H9 (cell line): ENCODE data around the gene HARS1. TPM values are rescaled to one million over a fixed set of nuclear protein-coding genes. Genes with fewer than 3 reads are reported as not detected.

Experiments
- DNase-seq: peaks from one replicate; pipeline ENCODE4 v3.0.0-alpha.2; 2017
- H2AFZ ChIP-seq: one replicate; pipeline ENCODE4 v1.6.1; 2013; ENCODE audit warnings: mild to moderate bottlenecking, low read length, control low read depth, moderate library complexity
- H2AK5ac ChIP-seq: 2 replicates; pipeline ENCODE4 v1.6.1; 2013; ENCODE audit warnings: low read length, control low read depth, mixed read lengths; ENCODE audit not compliant: insufficient read length
- H2BK120ac ChIP-seq: one replicate; pipeline ENCODE4 v1.6.1; 2013; ENCODE audit warnings: low read depth, mild to moderate bottlenecking, low read length, control low read depth, inconsistent platforms; ENCODE audit not compliant: poor library complexity, severe bottlenecking
- H2BK12ac ChIP-seq: 2 replicates; pipeline ENCODE4 v1.6.1; 2013; ENCODE audit warnings: low read length, control low read depth, mixed read lengths, low read depth; ENCODE audit not compliant: insufficient read length
- H2BK15ac ChIP-seq: 2 replicates; pipeline ENCODE4 v1.6.1; 2013; ENCODE audit warnings: low read depth, low read length, control low read depth
- H2BK20ac ChIP-seq: one replicate; pipeline ENCODE4 v1.6.1; 2013; ENCODE audit warnings: low read depth, mild to moderate bottlenecking, low read length, control low read depth, inconsistent platforms; ENCODE audit not compliant: poor library complexity, severe bottlenecking
- H2BK5ac ChIP-seq: 2 replicates; pipeline ENCODE4 v1.6.1; 2013; ENCODE audit warnings: low read length, control low read depth, mixed read lengths; ENCODE audit not compliant: insufficient read length
- H3K14ac ChIP-seq: 2 replicates; pipeline ENCODE4 v1.6.1; 2013; ENCODE audit warnings: low read length, control low read depth; ENCODE audit not compliant: insufficient read depth
- H3K18ac ChIP-seq: 2 replicates; pipeline ENCODE4 v1.6.1; 2013; ENCODE audit warnings: low read depth, mild to moderate bottlenecking, mixed read lengths, low read length, control low read depth; ENCODE audit not compliant: insufficient read length
- H3K23ac ChIP-seq: 2 replicates; pipeline ENCODE4 v1.6.1; 2013; ENCODE audit warnings: low read length, control low read depth, mixed read lengths, low read depth; ENCODE audit not compliant: insufficient read length
- H3K23me2 ChIP-seq: 2 replicates; pipeline ENCODE4 v1.6.1; 2013; ENCODE audit warnings: low read depth, mild to moderate bottlenecking, mixed read lengths, low read length, control low read depth; ENCODE audit not compliant: insufficient read length, poor library complexity, severe bottlenecking
- H3K27ac ChIP-seq: 2 replicates; pipeline ENCODE4 v1.5.1; 2013; ENCODE audit warnings: low read length, control low read depth, mixed read lengths, low read depth; ENCODE audit not compliant: insufficient read length
- H3K27me3 ChIP-seq: 2 replicates; pipeline ENCODE4 v1.6.1; 2013; ENCODE audit warnings: low read length, control low read depth, inconsistent platforms; ENCODE audit not compliant: insufficient read depth
- H3K4ac ChIP-seq: 2 replicates; pipeline ENCODE4 v1.6.1; 2013; ENCODE audit warnings: low read depth, mild to moderate bottlenecking, control low read depth, inconsistent platforms, low read length, moderate library complexity
- H3K4me1 ChIP-seq: 2 replicates; pipeline ENCODE4 v1.6.1; 2013; ENCODE audit warnings: low read length, control low read depth, inconsistent platforms; ENCODE audit not compliant: insufficient read depth
- H3K4me2 ChIP-seq: 2 replicates; pipeline ENCODE4 v1.6.1; 2013; ENCODE audit warnings: low read length, control low read depth, mixed read lengths; ENCODE audit not compliant: insufficient read length, insufficient read depth
- H3K56ac ChIP-seq: 2 replicates; pipeline ENCODE4 v1.6.1; 2013; ENCODE audit warnings: low read depth, mild to moderate bottlenecking, mixed read lengths, low read length, control low read depth; ENCODE audit not compliant: insufficient read length
- H3K79me1 ChIP-seq: 2 replicates; pipeline ENCODE4 v1.6.1; 2013; ENCODE audit warnings: low read depth, mild to moderate bottlenecking, moderate library complexity, low read length, control low read depth, inconsistent platforms; ENCODE audit not compliant: insufficient read depth, poor library complexity, severe bottlenecking
- H3K79me2 ChIP-seq: 2 replicates; pipeline ENCODE4 v1.6.1; 2013; ENCODE audit warnings: low read length, control low read depth, inconsistent platforms; ENCODE audit not compliant: insufficient read depth
- H3K9ac ChIP-seq: 2 replicates; pipeline ENCODE4 v1.6.1; 2013; ENCODE audit warnings: low read length, control low read depth, mixed read lengths; ENCODE audit not compliant: insufficient read length; ENCODE audit errors: extremely low read depth
- H3K9me3 ChIP-seq: one replicate; pipeline ENCODE4 v1.6.1; 2013; ENCODE audit warnings: low read depth, low read length, inconsistent platforms; ENCODE audit not compliant: control insufficient read depth
- H3T11ph ChIP-seq: one replicate; pipeline ENCODE4 v1.6.1; 2013; ENCODE audit warnings: mild to moderate bottlenecking, low read length, control low read depth, inconsistent platforms
- H4K20me1 ChIP-seq: one replicate; pipeline ENCODE4 v1.6.1; 2013; ENCODE audit not compliant: control insufficient read depth, insufficient read length, insufficient read depth
- H4K5ac ChIP-seq: 2 replicates; pipeline ENCODE4 v1.6.1; 2013; ENCODE audit warnings: low read depth, mild to moderate bottlenecking, mixed read lengths, low read length, control low read depth; ENCODE audit not compliant: insufficient read length
- H4K8ac ChIP-seq: replicated peaks from 2 replicates; pipeline ENCODE4 v1.6.1; 2013; ENCODE audit warnings: low read length, control low read depth, mixed read lengths, low read depth; ENCODE audit not compliant: insufficient read length
- H4K91ac ChIP-seq: 2 replicates; pipeline ENCODE4 v1.6.1; 2013; ENCODE audit warnings: low read depth, mild to moderate bottlenecking, moderate library complexity, mixed read lengths, low read length, control low read depth; ENCODE audit not compliant: insufficient read length
- H3K27ac Mint-ChIP-seq, 3 experiments: 2 replicates in 2 of 3; 3 replicates in 1 of 3; pipeline ENCODE4 v1.8.0; 2020 to 2021; ENCODE audit warnings: mixed read lengths in 3 of 3, mild to moderate bottlenecking in 1 of 3, moderate library complexity in 1 of 3
- H3K27me3 Mint-ChIP-seq: 2 replicates; pipeline ENCODE4 v1.8.0; 2021; ENCODE audit warnings: low read depth, mild to moderate bottlenecking, moderate library complexity, mixed read lengths
- H3K36me3 Mint-ChIP-seq, 3 experiments: 2 replicates in 2 of 3; 3 replicates in 1 of 3; pipeline ENCODE4 v1.8.0; 2020 to 2021; ENCODE audit warnings: low read depth in 3 of 3, mixed read lengths in 3 of 3; ENCODE audit not compliant: insufficient read depth in 1 of 3
- H3K4me1 Mint-ChIP-seq, 2 experiments: 2 replicates each; pipeline ENCODE4 v1.8.0; 2020; ENCODE audit warnings: mixed read lengths in 2 of 2
- H3K4me3 Mint-ChIP-seq, 2 experiments: 2 replicates in 1 of 2; 3 replicates in 1 of 2; pipeline ENCODE4 v1.8.0; 2020 to 2021; ENCODE audit warnings: mild to moderate bottlenecking in 2 of 2, mixed read lengths in 2 of 2, moderate library complexity in 1 of 2
- H3K9me3 Mint-ChIP-seq, 2 experiments: 2 replicates in 1 of 2; 3 replicates in 1 of 2; pipeline ENCODE4 v1.8.0; 2020; ENCODE audit warnings: mild to moderate bottlenecking in 2 of 2, mixed read lengths in 2 of 2, moderate library complexity in 1 of 2
- WGBS: extraction: QIAGEN DNeasy Blood & Tissue Kit; methylation state at CpG from one replicate; pipeline ENCODE4 v1.1.7; 2013; ENCODE audit warnings: missing lambda C conversion rate, low lambda C conversion rate, mixed read lengths; ENCODE audit not compliant: insufficient read length; ENCODE audit errors: extremely low coverage; 5-methylcytosine and 5-hydroxymethylcytosine counted together
- total RNA-seq: library from RNA; stranded (reverse); gene quantifications from 2 replicates; pipeline ENCODE4 v1.2.1, GENCODE V29; 2021
- TF ChIP-seq, protein P1 (sequence below): fragments of 200-600 bp; sonication (generic); conservative IDR thresholded peaks from 3 replicates; pipeline ENCODE4 v1.8.0; 2021; ENCODE audit warnings: antibody characterized with exemption, mild to moderate bottlenecking

HARS1 gene
- total RNA-seq, 1 experiment from 2014 or later = 70.2 TPM

DNA sequence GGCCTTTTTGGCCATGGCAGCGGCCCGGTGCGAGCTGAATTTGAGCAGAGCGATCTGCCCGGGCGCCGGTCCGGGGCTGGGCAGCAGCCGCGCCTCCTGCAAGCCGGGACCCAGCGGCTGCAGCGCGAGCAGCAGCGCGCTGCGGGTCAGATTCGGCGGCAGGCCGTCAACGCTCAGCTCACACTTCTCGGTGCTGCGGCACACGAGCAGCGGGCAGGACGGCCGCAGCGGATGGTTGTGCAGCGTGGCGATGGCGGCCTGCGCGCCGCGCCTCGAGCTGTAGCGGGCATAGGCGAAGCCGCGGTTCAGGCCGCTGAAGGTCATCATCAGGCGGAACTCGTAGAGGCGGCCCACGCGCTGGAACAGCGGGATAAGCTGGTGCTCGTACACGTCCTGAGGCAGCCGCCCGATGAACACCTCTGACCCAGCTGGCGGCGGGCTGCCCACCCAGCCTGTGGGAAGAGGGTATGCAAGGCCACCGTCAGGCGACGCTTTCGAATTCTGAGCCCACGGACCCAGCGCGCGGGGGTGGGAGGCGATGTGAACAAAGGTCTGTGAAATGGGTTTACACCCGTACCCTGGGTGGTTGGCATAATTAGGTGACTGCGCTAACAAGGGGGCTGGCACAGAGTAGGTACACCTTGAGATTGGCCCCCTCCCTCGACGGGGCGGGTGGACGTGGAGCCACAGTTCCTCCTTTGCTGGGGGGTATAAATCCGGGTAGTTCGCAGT lies 18.5 kb downstream of the HARS1 start:
- Histone ChIP-seq H2AFZ (no peak overlapping the region), H2BK12ac (no peak overlapping the region), H3K56ac (no peak overlapping the region), H3K23ac (no peak overlapping the region), H3K23me2 (no peaks in the 10 kb centered on the region), H3K79me1 (no peaks in the 10 kb centered on the region), H3K27me3 (no peaks in the 10 kb centered on the region), H3K9ac (no peak overlapping the region), H2BK20ac (no peak overlapping the region), H2BK5ac (no peak overlapping the region), H4K20me1 (no peaks in the 10 kb centered on the region), H3K4me2 (no peak overlapping the region), H3K14ac (no peak overlapping the region), H3K9me3 (no peaks in the 10 kb centered on the region), H3K4ac (no peak overlapping the region), H4K5ac (no peak overlapping the region), H3K27ac (no peak overlapping the region), H3T11ph (no peak overlapping the region), H4K8ac (no peak overlapping the region), H3K79me2 (no peaks in the 10 kb centered on the region), H3K18ac (no peak overlapping the region), H4K91ac (no peak overlapping the region), H2BK15ac (no peak overlapping the region), H2AK5ac (no peak overlapping the region), H2BK120ac (no peak overlapping the region), H3K4me1 (no peaks in the 10 kb centered on the region)
- Mint-ChIP-seq H3K27ac (no peak overlapping the region), H3K9me3 (no peaks in the 10 kb centered on the region), H3K4me1 (peaks cover 0 to 6% of the 10 kb centered on the region in 2 experiments; a peak in 1 of 4 replicates), H3K4me3 (no peak overlapping the region), H3K36me3 (peaks cover 28 to 81% (median 55%) of the 10 kb centered on the region in 3 experiments), H3K27me3 (no peaks in the 10 kb centered on the region)
- DNase-seq = peak; percentile 69
- no CpG with 5 or more reads among the region's 70 CpGs for WGBS
- TF ChIP-seq, protein P1, sequence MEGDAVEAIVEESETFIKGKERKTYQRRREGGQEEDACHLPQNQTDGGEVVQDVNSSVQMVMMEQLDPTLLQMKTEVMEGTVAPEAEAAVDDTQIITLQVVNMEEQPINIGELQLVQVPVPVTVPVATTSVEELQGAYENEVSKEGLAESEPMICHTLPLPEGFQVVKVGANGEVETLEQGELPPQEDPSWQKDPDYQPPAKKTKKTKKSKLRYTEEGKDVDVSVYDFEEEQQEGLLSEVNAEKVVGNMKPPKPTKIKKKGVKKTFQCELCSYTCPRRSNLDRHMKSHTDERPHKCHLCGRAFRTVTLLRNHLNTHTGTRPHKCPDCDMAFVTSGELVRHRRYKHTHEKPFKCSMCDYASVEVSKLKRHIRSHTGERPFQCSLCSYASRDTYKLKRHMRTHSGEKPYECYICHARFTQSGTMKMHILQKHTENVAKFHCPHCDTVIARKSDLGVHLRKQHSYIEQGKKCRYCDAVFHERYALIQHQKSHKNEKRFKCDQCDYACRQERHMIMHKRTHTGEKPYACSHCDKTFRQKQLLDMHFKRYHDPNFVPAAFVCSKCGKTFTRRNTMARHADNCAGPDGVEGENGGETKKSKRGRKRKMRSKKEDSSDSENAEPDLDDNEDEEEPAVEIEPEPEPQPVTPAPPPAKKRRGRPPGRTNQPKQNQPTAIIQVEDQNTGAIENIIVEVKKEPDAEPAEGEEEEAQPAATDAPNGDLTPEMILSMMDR = no peak
